ENCODE results near the gene MICA.

DNA sequence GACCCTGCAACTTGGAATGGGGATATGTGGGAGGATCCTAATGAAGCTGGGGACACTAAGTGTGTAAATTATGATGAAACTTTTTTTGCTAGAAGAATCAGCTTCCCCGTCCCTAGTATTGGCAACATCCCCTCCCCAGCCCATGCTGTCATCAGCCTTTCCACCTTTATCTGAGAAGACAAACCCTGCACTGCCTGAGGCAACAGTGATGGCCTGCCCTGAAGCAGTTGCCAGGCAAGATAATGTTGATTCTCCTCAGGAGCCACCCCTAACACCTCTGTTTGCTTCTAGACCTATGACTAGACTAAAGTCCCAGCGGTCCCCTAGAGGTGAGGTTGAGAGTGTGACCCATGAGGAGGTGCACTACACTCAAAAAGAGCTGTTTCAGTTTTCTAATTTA, 27.1 kb downstream of the MICA start:
- TF ChIP-seq, protein P1, sequence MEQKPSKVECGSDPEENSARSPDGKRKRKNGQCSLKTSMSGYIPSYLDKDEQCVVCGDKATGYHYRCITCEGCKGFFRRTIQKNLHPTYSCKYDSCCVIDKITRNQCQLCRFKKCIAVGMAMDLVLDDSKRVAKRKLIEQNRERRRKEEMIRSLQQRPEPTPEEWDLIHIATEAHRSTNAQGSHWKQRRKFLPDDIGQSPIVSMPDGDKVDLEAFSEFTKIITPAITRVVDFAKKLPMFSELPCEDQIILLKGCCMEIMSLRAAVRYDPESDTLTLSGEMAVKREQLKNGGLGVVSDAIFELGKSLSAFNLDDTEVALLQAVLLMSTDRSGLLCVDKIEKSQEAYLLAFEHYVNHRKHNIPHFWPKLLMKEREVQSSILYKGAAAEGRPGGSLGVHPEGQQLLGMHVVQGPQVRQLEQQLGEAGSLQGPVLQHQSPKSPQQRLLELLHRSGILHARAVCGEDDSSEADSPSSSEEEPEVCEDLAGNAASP (IDR thresholded peaks at IDR 0.05) = no peak
- TF ChIP-seq, protein P2, sequence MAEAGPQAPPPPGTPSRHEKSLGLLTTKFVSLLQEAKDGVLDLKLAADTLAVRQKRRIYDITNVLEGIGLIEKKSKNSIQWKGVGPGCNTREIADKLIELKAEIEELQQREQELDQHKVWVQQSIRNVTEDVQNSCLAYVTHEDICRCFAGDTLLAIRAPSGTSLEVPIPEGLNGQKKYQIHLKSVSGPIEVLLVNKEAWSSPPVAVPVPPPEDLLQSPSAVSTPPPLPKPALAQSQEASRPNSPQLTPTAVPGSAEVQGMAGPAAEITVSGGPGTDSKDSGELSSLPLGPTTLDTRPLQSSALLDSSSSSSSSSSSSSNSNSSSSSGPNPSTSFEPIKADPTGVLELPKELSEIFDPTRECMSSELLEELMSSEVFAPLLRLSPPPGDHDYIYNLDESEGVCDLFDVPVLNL (CRISPR knock-in tag; IDR thresholded peaks at IDR 0.05; ENCODE audit: low read depth) = no peak
- TF ChIP-seq, protein P3, sequence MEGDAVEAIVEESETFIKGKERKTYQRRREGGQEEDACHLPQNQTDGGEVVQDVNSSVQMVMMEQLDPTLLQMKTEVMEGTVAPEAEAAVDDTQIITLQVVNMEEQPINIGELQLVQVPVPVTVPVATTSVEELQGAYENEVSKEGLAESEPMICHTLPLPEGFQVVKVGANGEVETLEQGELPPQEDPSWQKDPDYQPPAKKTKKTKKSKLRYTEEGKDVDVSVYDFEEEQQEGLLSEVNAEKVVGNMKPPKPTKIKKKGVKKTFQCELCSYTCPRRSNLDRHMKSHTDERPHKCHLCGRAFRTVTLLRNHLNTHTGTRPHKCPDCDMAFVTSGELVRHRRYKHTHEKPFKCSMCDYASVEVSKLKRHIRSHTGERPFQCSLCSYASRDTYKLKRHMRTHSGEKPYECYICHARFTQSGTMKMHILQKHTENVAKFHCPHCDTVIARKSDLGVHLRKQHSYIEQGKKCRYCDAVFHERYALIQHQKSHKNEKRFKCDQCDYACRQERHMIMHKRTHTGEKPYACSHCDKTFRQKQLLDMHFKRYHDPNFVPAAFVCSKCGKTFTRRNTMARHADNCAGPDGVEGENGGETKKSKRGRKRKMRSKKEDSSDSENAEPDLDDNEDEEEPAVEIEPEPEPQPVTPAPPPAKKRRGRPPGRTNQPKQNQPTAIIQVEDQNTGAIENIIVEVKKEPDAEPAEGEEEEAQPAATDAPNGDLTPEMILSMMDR (IDR thresholded peaks at IDR 0.05 in 2 of 3, conservative IDR thresholded peaks at IDR 0.05 in 1 of 3; ENCODE audit: insufficient read depth in 2 of 3, low read depth in 1 of 3, low read length in 3 of 3) = no peak
- TF ChIP-seq ZBTB7A (IDR thresholded peaks at IDR 0.05; ENCODE audit: borderline replicate concordance, control insufficient read depth, low read depth, low read length) (no peak), EHMT2 (IDR thresholded peaks at IDR 0.05) (no peak), JUNB (CRISPR knock-in tag; conservative IDR thresholded peaks at IDR 0.05) (no peak), ZNF232 (CRISPR knock-in tag; IDR thresholded peaks at IDR 0.05) (no peak), MXI1 (IDR thresholded peaks at IDR 0.05; ENCODE audit: low read depth, low read length) (no peak), MTA3 (IDR thresholded peaks at IDR 0.05; ENCODE audit: borderline replicate concordance) (no peak), TAF1 (IDR thresholded peaks at IDR 0.05; ENCODE audit: control insufficient read depth, extremely low read depth, insufficient read depth, low read length, severe bottlenecking) (no peak)
- TF ChIP-seq, protein P4, sequence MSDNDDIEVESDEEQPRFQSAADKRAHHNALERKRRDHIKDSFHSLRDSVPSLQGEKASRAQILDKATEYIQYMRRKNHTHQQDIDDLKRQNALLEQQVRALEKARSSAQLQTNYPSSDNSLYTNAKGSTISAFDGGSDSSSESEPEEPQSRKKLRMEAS (CRISPR knock-in tag; IDR thresholded peaks at IDR 0.05) = no peak
